ENCODE results near the gene SNTA1.

DNA sequence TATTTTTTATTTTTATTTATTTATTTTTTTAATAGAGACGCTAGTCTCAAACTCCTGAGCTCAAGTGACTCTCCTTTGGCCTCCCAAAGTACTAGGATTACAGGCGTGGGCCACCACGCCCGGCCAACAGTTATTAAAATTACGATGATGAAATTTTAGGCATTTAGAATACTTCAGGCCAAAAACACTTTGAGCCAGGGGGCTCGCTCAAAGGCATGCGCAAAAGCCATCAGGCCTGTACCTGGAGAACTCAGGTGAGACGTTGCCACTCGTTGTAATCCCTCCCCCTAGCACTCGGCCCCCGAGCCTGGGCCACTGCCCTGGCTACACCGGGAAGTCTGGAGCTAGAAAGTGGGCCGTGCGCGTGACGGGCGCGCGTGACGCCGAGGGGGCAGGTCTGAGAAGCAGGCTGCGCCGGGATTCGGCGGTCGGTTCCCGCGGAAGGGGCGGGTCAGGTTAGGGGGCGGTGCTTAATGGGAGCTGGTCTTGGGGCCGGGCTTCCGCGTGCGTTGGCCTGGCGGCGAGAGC is 46.0 kb upstream of the SNTA1 start:
- TF ChIP-seq, protein P1, sequence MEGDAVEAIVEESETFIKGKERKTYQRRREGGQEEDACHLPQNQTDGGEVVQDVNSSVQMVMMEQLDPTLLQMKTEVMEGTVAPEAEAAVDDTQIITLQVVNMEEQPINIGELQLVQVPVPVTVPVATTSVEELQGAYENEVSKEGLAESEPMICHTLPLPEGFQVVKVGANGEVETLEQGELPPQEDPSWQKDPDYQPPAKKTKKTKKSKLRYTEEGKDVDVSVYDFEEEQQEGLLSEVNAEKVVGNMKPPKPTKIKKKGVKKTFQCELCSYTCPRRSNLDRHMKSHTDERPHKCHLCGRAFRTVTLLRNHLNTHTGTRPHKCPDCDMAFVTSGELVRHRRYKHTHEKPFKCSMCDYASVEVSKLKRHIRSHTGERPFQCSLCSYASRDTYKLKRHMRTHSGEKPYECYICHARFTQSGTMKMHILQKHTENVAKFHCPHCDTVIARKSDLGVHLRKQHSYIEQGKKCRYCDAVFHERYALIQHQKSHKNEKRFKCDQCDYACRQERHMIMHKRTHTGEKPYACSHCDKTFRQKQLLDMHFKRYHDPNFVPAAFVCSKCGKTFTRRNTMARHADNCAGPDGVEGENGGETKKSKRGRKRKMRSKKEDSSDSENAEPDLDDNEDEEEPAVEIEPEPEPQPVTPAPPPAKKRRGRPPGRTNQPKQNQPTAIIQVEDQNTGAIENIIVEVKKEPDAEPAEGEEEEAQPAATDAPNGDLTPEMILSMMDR (conservative IDR thresholded peaks at IDR 0.05), result no peak
- TF ChIP-seq EZH2 (IDR thresholded peaks at IDR 0.05; ENCODE audit: low read depth), result no peak

All from PC-9 (cell line).